Measurements from ENCODE around the gene NTNG1. TPM values are rescaled to one million over a fixed set of nuclear protein-coding genes. Genes with fewer than 3 reads are reported as not detected.

The NTNG1 gene
- total RNA-seq, 4 donors from 2014 or later = 0.44 to 0.98 (median 0.51) TPM; not detected in 1

- TF ChIP-seq CTCF (IDR thresholded peaks at IDR 0.05; ENCODE audit: low read depth) = no peak
These were observed 222.3 kb downstream of the NTNG1 start for GRCh38 chr1:107363154-107363553.

GRCh38 chr1:107365527-107366240, 224.8 kb downstream of the NTNG1 start:
- TF ChIP-seq CTCF (IDR thresholded peaks at IDR 0.05; ENCODE audit: low read depth) = no peak

GRCh38 chr1:107378426-107378825, 237.6 kb downstream of the NTNG1 start:
- no peak for TF ChIP-seq CTCF (IDR thresholded peaks at IDR 0.05; ENCODE audit: low read depth)

GRCh38 chr1:107378866-107379265, 238.0 kb downstream of the NTNG1 start:
- no peak for TF ChIP-seq CTCF (IDR thresholded peaks at IDR 0.05; ENCODE audit: low read depth)

GRCh38 chr1:107379826-107380225, 239.0 kb downstream of the NTNG1 start:
- TF ChIP-seq CTCF (IDR thresholded peaks at IDR 0.05; ENCODE audit: low read depth) = no peak

GRCh38 chr1:107389410-107390396, 248.9 kb downstream of the NTNG1 start:
- no peak for TF ChIP-seq CTCF (IDR thresholded peaks at IDR 0.05; ENCODE audit: low read depth)

GRCh38 chr1:107394301-107394700, 253.5 kb downstream of the NTNG1 start:
- no peak for TF ChIP-seq CTCF (IDR thresholded peaks at IDR 0.05; ENCODE audit: low read depth)

All from subcutaneous adipose tissue (tissue), 4 donors.